Cardiac fibroblast (primary cell): ENCODE measurements around the gene SLC25A21.
"Not testable (repeated sequence)": the region's sequence is repeated elsewhere in the genome, so short reads cannot be mapped to it uniquely, and the experiment has no call there.

Experiments used
- DNase-seq, 2 donors: peaks; one replicate each; pipeline versions ENCODE4 v3.0.0 to v3.0.0-alpha.2; 2010; ENCODE audit warnings: low read depth in 2 of 2
- H3K4me3 ChIP-seq, 2 donors: replicated peaks in 1 of 2; 1 replicate in 1 of 2; 2 replicates in 1 of 2; pipeline ENCODE4 v1.5.1; 2011; ENCODE audit warnings: low read depth in 2 of 2, low read length in 2 of 2, mild to moderate bottlenecking in 2 of 2, moderate library complexity in 1 of 2
- CTCF ChIP-seq: IDR thresholded peaks from one replicate; pipeline ENCODE4 v1.5.1; 2011; ENCODE audit warnings: low read depth, mild to moderate bottlenecking, low read length, inconsistent platforms

Gene SLC25A21

GRCh38 chr14:36870776-36871175, 301.6 kb downstream of the SLC25A21 start:
- no peak overlapping the region for H3K4me3 ChIP-seq
- TF ChIP-seq CTCF: no peak
- no peak for DNase-seq

- no peak for TF ChIP-seq CTCF
- DNase-seq: no peak
- no peak overlapping the region for H3K4me3 ChIP-seq
Measured at GRCh38 chr14:36869125-36869524, 303.3 kb downstream of the SLC25A21 start.

GRCh38 chr14:36866867-36867266, 305.5 kb downstream of the SLC25A21 start:
- no peak for TF ChIP-seq CTCF
- no peak overlapping the region for H3K4me3 ChIP-seq
- no peak for DNase-seq

- DNase-seq: peak in 1 of 2 donors; percentile 14
- no peak overlapping the region for H3K4me3 ChIP-seq
- TF ChIP-seq CTCF: peak; percentile 2
Measured at GRCh38 chr14:36863271-36863670, 309.1 kb downstream of the SLC25A21 start.

- not testable (repeated sequence) for DNase-seq, H3K4me3 ChIP-seq
Measured at GRCh38 chr14:36862237-36862636, 310.2 kb downstream of the SLC25A21 start.

- TF ChIP-seq CTCF: no peak
- DNase-seq: no peak
- H3K4me3 ChIP-seq: no peak overlapping the region
Measured at GRCh38 chr14:36860831-36861230, 311.6 kb downstream of the SLC25A21 start.

GRCh38 chr14:36859119-36859518, 313.3 kb downstream of the SLC25A21 start:
- no peak for DNase-seq
- H3K4me3 ChIP-seq: no peak overlapping the region
- no peak for TF ChIP-seq CTCF
